ENCODE results near the gene ATRNL1.

GRCh38 chr10:115355162-115355760 is 262.1 kb downstream of the ATRNL1 start:
- TF ChIP-seq EZH2 (IDR thresholded peaks at IDR 0.05; ENCODE audit: insufficient read depth, poor library complexity, severe bottlenecking), result no peak
- no peak for TF ChIP-seq EZH2phosphoT487 (IDR thresholded peaks at IDR 0.05; ENCODE audit: insufficient read depth, low read depth)
